C4-2B (cell line): Measurements from ENCODE around the gene VSIG8.

Experiments used
- H3K27ac ChIP-seq: fragments of 450-650 bp; 2 replicates; pipeline ENCODE4 v1.5.1; 2017
- ZFX ChIP-seq: fragments of 450-650 bp; IDR thresholded peaks from 2 replicates; pipeline ENCODE4 v1.6.1; 2017
- TF ChIP-seq, protein P1 (sequence below): fragments of 450-650 bp; conservative IDR thresholded peaks from 2 replicates; pipeline ENCODE4 v1.5.1; 2017; ENCODE audit warnings: mild to moderate bottlenecking

Gene VSIG8

DNA sequence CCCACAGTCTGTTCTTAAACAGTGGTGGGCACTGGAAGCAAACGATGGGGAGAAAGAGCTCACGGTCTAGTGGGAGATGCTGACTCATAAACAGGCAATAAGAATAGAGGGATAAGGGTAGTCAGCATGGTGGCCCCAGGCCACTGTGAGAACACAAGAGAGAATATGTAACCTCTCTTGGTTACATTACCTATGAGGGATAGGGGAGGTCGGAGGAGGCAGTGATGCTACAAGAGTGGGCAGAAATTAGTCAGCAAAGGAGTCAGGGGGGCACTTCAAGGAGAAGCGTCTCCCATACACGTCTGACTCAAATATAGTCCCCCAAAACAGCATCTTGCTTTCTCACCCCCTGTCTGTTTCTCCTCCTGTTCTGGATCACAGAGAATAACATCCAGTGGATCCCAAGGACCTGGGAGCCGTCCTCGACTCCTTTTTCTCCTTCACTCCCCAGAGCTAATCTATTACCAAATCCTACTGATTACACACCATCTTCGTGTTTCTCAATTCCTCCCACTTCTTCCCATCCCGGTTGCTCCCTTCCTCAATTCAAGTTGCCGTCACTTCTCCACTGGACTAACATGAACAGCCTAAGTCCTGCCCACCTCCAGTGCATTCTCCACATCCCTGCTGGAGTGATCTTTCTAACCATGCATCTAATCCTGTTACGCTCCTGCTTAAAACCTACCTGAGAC is 33.7 kb downstream of the VSIG8 start:
- TF ChIP-seq ZFX, result no peak
- TF ChIP-seq, protein P1, sequence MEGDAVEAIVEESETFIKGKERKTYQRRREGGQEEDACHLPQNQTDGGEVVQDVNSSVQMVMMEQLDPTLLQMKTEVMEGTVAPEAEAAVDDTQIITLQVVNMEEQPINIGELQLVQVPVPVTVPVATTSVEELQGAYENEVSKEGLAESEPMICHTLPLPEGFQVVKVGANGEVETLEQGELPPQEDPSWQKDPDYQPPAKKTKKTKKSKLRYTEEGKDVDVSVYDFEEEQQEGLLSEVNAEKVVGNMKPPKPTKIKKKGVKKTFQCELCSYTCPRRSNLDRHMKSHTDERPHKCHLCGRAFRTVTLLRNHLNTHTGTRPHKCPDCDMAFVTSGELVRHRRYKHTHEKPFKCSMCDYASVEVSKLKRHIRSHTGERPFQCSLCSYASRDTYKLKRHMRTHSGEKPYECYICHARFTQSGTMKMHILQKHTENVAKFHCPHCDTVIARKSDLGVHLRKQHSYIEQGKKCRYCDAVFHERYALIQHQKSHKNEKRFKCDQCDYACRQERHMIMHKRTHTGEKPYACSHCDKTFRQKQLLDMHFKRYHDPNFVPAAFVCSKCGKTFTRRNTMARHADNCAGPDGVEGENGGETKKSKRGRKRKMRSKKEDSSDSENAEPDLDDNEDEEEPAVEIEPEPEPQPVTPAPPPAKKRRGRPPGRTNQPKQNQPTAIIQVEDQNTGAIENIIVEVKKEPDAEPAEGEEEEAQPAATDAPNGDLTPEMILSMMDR, result no peak
- no peak overlapping the region for H3K27ac ChIP-seq

DNA sequence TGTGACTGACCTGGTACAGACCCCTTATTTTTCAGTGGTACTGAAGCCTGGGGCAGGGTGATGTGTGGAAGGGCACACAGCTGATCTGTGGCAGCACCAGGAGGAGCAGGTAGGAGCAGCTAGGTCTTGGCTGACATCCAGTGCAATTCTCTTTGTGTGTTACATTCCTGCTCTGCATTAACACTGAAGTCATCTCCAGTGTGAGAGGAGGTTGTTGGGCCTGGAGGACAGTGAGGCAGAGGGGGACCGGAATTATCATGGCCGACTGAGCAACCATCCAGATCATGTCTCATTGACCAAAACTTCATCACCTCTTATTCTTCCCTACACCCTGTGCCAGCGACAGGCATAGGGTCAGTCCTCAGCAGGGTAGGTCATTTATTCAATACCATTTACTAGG is 34.3 kb downstream of the VSIG8 start:
- TF ChIP-seq ZFX, result no peak
- TF ChIP-seq, protein P1, result no peak
- H3K27ac ChIP-seq, result no peak overlapping the region

DNA sequence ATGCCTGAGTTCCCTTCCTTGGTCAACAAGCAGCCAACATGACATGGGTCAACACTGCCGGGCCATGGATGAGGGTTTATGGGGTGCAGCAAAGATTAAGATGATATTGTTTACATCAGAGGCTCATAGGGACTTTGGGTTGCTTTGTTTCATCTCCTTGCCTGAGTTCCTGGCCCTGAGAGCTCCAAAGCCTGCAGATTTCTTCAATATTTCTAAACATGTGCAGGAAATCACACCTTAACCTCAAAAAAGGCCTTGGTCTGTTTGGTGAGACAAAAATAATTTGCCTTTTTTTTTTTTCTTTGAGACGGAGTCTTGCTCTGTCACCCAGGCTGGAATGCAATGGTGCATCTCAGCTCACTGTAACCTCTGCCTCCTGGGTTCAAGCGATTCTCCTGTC is 34.9 kb downstream of the VSIG8 start:
- no peak overlapping the region for H3K27ac ChIP-seq
- TF ChIP-seq ZFX, result no peak
- TF ChIP-seq, protein P1, result no peak

DNA sequence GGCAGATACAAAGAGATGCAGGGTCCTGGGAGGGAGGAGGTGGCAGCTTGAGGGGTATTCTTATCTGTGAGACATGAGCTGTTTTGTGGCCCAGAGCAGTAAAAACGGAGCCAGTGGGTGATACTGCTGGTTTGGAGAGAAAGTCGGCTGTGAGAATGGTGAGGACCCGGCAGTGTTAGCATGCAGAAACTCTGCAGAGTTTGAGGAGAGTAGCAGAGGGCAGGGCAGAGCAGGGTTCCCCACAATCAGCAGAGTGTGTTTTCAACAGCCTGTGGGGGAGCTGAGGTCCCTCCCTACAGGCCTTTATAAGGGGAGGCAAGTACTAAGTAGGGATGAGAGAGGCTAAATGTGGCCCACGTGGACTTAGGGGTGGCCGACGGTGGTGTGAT is 35.4 kb downstream of the VSIG8 start:
- TF ChIP-seq, protein P1, result no peak
- no peak for TF ChIP-seq ZFX

DNA sequence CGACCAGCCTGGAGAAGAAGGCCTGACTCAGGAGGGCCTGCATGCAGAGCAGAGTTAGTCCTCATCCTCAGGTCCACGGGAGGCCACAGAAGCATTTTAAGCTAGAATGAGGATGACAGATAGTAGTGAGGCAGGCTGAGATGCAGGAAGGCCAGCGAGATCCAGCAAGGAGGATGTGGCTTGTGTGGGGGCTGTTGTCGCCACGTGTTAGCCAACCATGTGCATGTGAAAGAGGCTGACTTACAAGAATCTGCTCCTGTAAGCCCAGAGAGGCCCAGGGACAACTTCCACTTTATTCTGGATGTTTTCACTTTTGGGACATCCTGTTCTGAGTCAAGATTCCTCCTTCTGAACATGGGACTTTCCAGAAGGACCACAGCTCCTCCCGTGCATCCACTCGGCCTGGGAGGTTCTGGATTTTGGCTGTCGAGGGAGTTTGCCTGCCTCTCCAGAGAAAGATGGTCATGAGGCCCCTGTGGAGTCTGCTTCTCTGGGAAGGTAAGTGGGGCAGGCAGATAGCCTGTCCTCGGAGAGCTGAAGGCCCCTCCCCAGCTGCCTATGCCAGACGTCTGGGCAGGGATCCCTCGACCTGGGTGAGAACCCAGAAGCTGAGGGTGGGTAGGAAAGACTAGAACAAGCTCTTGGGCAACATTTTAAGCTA is 35.9 kb downstream of the VSIG8 start, which contains the start of gene SLAMF8:
TSS of gene SLAMF8 (plus strand) at position 433 of the 661 bp plus-strand sequence. CDS start at position 459, 26 bp downstream.
- H3K27ac ChIP-seq, result no peak within 1 kb of the TSS
- TF ChIP-seq, protein P1, result no peak
- TF ChIP-seq ZFX, result no peak

More for the DNA sequence above, 35.4 kb downstream of the VSIG8 start:
- no peak overlapping the region for H3K27ac ChIP-seq

DNA sequence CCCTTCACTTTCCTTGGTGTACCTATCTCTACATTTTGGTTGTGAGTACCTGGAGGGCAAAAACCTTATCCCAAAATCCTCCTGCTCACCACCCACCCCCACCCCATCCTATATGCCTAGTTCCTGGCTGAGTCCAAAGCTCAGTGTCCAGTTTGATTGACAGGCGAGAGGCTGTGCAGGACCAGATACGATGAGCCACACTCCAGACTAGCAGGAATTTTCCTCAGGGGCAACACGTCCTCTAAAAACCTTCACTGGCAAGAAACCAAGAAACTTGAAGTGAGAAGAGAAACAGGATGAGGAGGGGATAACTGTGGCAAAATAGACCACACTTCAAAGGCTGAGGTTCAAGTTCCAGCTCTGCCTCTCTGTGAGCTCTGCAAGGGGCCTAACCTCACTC is 36.9 kb downstream of the VSIG8 start:
- H3K27ac ChIP-seq, result no peak overlapping the region
- TF ChIP-seq, protein P1, result no peak
- no peak for TF ChIP-seq ZFX

DNA sequence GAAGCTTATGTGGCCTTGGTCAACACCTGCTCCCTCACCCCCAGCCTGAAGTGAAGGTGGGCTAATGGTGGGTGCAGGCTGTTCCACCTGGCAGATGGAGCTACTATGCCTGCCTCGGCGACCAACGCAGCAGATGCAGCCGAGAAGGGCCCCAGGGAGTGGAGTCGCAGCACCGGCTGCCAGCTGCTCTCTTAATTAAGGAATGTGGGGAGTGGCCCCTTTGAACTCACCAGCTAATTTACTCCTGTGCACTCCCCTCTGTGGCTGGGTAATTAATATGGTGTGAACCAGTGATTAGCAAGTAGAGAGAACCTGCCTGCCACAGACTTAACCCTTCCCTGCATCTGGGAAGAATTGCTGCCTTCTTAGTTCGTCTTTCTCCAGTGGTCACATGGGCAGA is 39.1 kb downstream of the VSIG8 start:
- TF ChIP-seq, protein P1, result no peak
- H3K27ac ChIP-seq, result no peak overlapping the region
